ENCODE measurements around the gene BCAM.

Gene BCAM

DNA sequence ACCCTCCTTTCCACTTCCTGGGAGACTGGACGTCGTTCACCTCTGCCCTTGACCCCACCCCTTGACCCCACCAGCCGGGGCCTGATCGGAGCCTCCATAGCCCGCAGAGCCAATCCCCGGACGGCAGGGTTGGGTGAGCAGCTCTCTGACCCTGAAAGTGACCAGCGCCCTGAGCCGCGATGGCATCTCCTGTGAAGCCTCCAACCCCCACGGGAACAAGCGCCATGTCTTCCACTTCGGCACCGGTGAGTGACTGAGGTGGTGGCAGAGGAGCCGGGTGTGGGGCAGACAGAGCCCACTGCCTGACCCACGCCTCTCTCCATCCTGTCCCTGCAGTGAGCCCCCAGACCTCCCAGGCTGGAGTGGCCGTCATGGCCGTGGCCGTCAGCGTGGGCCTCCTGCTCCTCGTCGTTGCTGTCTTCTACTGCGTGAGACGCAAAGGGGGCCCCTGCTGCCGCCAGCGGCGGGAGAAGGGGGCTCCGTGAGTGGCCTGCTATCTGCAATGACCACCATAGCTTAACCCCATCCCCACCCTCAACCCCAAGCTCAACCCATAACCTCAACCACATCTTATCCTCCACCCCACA is 10.4 kb downstream of the BCAM start:
- H3K27me3 ChIP-seq (ENCODE audit: insufficient read depth, poor library complexity, severe bottlenecking): no peaks in the 10 kb centered on the region
- TF ChIP-seq GABPA (IDR thresholded peaks at IDR 0.05; ENCODE audit: low read depth) (no peak), SPI1 (IDR thresholded peaks at IDR 0.05; ENCODE audit: borderline replicate concordance, low read depth) (no peak), POLR2AphosphoS5 (IDR thresholded peaks at IDR 0.05; ENCODE audit: low read depth) (no peak)
- TF ChIP-seq, protein P1, sequence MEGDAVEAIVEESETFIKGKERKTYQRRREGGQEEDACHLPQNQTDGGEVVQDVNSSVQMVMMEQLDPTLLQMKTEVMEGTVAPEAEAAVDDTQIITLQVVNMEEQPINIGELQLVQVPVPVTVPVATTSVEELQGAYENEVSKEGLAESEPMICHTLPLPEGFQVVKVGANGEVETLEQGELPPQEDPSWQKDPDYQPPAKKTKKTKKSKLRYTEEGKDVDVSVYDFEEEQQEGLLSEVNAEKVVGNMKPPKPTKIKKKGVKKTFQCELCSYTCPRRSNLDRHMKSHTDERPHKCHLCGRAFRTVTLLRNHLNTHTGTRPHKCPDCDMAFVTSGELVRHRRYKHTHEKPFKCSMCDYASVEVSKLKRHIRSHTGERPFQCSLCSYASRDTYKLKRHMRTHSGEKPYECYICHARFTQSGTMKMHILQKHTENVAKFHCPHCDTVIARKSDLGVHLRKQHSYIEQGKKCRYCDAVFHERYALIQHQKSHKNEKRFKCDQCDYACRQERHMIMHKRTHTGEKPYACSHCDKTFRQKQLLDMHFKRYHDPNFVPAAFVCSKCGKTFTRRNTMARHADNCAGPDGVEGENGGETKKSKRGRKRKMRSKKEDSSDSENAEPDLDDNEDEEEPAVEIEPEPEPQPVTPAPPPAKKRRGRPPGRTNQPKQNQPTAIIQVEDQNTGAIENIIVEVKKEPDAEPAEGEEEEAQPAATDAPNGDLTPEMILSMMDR (IDR thresholded peaks at IDR 0.05; ENCODE audit: insufficient read depth, low read length): no peak
- TF ChIP-seq, protein P2, sequence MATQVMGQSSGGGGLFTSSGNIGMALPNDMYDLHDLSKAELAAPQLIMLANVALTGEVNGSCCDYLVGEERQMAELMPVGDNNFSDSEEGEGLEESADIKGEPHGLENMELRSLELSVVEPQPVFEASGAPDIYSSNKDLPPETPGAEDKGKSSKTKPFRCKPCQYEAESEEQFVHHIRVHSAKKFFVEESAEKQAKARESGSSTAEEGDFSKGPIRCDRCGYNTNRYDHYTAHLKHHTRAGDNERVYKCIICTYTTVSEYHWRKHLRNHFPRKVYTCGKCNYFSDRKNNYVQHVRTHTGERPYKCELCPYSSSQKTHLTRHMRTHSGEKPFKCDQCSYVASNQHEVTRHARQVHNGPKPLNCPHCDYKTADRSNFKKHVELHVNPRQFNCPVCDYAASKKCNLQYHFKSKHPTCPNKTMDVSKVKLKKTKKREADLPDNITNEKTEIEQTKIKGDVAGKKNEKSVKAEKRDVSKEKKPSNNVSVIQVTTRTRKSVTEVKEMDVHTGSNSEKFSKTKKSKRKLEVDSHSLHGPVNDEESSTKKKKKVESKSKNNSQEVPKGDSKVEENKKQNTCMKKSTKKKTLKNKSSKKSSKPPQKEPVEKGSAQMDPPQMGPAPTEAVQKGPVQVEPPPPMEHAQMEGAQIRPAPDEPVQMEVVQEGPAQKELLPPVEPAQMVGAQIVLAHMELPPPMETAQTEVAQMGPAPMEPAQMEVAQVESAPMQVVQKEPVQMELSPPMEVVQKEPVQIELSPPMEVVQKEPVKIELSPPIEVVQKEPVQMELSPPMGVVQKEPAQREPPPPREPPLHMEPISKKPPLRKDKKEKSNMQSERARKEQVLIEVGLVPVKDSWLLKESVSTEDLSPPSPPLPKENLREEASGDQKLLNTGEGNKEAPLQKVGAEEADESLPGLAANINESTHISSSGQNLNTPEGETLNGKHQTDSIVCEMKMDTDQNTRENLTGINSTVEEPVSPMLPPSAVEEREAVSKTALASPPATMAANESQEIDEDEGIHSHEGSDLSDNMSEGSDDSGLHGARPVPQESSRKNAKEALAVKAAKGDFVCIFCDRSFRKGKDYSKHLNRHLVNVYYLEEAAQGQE (IDR thresholded peaks at IDR 0.05; ENCODE audit: insufficient replicate concordance, low read depth): no peak
- H3K27ac ChIP-seq (replicated peaks): no peak overlapping the region
- no peak overlapping the region for H3K4me3 ChIP-seq (replicated peaks; ENCODE audit: insufficient read depth, low read length)
- no peak for DNase-seq (ENCODE audit: low read depth in 1 of 2, low spot score in 1 of 2)

DNA sequence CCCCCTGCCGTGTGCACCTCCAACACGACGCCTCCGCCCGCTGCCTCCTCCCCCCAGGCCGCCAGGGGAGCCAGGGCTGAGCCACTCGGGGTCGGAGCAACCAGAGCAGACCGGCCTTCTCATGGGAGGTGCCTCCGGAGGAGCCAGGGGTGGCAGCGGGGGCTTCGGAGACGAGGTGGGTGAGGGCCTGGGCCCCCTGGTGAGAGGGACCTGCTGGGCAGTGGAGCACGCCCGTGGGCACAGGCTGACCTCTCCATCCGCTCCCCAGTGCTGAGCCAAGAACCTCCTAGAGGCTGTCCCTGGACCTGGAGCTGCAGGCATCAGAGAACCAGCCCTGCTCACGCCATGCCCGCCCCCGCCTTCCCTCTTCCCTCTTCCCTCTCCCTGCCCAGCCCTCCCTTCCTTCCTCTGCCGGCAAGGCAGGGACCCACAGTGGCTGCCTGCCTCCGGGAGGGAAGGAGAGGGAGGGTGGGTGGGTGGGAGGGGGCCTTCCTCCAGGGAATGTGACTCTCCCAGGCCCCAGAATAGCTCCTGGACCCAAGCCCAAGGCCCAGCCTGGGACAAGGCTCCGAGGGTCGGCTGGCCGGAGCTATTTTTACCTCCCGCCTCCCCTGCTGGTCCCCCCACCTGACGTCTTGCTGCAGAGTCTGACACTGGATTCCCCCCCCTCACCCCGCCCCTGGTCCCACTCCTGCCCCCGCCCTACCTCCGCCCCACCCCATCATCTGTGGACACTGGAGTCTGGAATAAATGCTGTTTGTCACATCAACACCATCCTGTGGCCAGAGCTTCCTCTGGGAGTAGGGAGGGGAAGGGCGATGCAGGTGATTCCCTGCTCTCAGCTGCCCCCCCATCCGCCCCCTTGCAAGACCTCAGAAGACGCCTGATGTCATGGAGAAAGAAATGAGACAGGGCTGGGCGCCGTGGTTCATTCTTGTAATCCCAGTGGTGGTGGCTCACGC is 12.0 kb downstream of the BCAM start:
- H3K4me3 ChIP-seq (replicated peaks; ENCODE audit: insufficient read depth, low read length): no peak overlapping the region
- DNase-seq (ENCODE audit: low read depth in 1 of 2, low spot score in 1 of 2): no peak
- no peaks in the 10 kb centered on the region for H3K27me3 ChIP-seq (ENCODE audit: insufficient read depth, poor library complexity, severe bottlenecking)
- TF ChIP-seq, protein P2 (IDR thresholded peaks at IDR 0.05; ENCODE audit: insufficient replicate concordance, low read depth): no peak
- TF ChIP-seq GABPA (IDR thresholded peaks at IDR 0.05; ENCODE audit: low read depth) (no peak), POLR2AphosphoS5 (IDR thresholded peaks at IDR 0.05; ENCODE audit: low read depth) (no peak), SPI1 (IDR thresholded peaks at IDR 0.05; ENCODE audit: borderline replicate concordance, low read depth) (no peak)
- TF ChIP-seq, protein P1 (IDR thresholded peaks at IDR 0.05; ENCODE audit: insufficient read depth, low read length): no peak
- no peak overlapping the region for H3K27ac ChIP-seq (replicated peaks)

DNA sequence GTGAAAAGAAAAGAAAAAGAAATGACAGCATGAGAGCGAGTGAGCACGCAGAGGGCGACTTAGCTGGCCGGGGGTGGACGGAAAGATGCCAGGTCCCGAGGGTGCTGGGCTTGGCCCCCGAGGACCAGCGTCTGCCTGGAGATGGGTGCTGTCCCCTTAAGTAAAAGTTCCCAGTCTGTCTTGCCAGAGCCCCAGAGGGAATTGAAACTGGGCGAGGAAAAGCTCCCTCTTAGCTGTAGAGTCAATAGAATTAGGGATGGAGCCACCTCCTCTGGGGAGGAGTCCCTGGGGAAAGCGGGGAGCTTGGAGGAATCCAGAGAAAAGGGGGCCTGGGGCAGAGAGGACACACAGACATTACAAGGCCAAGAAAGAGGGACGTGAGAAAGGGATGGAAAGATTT is 13.3 kb downstream of the BCAM start:
- no peaks in the 10 kb centered on the region for H3K27me3 ChIP-seq (ENCODE audit: insufficient read depth, poor library complexity, severe bottlenecking)
- DNase-seq (ENCODE audit: low read depth in 1 of 2, low spot score in 1 of 2): no peak
- no peak overlapping the region for H3K4me3 ChIP-seq (replicated peaks; ENCODE audit: insufficient read depth, low read length)
- TF ChIP-seq, protein P1 (IDR thresholded peaks at IDR 0.05; ENCODE audit: insufficient read depth, low read length): no peak
- no peak for TF ChIP-seq SPI1 (IDR thresholded peaks at IDR 0.05; ENCODE audit: borderline replicate concordance, low read depth)
- TF ChIP-seq, protein P2 (IDR thresholded peaks at IDR 0.05; ENCODE audit: insufficient replicate concordance, low read depth): no peak
- no peak for TF ChIP-seq GABPA (IDR thresholded peaks at IDR 0.05; ENCODE audit: low read depth)
- TF ChIP-seq POLR2AphosphoS5 (IDR thresholded peaks at IDR 0.05; ENCODE audit: low read depth): no peak
- H3K27ac ChIP-seq (replicated peaks): no peak overlapping the region
